ENCODE results near the gene DPY19L1.

DNA sequence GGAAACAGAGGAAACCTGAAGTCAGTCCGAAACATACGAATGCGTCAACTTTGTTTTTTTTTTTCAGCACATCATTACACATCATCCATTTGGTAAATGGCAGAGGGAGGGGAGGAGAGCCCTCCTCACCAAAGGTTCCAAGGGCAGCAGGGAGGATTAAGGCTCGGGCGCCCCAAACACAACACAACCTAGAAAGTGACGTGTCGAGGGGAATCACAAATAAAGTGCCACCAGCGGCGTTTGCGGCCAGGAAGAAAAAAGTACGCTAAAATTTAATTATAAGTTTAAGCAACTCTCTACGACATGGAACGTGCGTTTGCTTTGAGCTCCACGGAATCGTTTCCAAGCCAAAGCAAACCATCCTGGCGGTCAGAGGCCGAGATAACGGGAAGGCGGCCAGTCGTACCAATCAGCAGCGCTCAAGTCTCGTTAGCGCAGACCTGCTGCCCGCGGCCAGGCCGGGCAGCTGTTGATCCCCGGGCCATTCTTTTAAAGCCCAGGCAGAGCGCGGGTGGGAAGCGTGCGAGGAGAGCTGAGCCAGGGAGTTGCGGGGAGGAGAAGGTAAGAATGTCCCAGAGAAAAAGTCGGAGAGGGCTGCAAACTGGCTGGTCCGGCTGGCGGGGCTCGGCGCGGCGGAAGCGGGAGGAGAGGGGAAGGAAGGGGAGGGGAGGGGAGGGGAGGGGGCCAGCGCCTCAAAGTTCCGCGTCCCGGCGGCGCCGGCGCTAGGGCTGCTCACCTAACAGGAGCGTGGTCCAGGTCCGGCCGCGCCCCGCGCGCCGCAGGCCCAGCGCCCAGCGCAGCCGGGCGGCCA lies 719 bp downstream of the DPY19L1 start:
- peak; percentile 19 for TF ChIP-seq POLR2A (IDR thresholded peaks at IDR 0.05; ENCODE audit: low read length)
- TF ChIP-seq GATA1 (IDR thresholded peaks at IDR 0.05; ENCODE audit: low read depth, low read length) = no peak
